CD4-positive, alpha-beta T cell treated with Interleukin-1 beta for 1 hour (primary cell): Measurements from ENCODE around the gene PLEKHA8.
"Not testable (repeated sequence)": the region's sequence is repeated elsewhere in the genome, so short reads cannot be mapped to it uniquely, and the experiment has no call there.

Source experiments
- DNase-seq, 2 donors: peaks; one replicate each; pipeline ENCODE4 v3.0.0-alpha.2; 2020 to 2022

The PLEKHA8 gene

GRCh38 chr7:30068117-30068516 is 39.9 kb downstream of the PLEKHA8 start:
- DNase-seq: no peak

GRCh38 chr7:30069096-30069867 is 41.1 kb downstream of the PLEKHA8 start:
- no peak for DNase-seq

GRCh38 chr7:30070052-30070451 is 41.8 kb downstream of the PLEKHA8 start:
- DNase-seq: no peak

- no peak for DNase-seq
These were observed 44.5 kb downstream of the PLEKHA8 start for GRCh38 chr7:30072735-30073134.

DNA sequence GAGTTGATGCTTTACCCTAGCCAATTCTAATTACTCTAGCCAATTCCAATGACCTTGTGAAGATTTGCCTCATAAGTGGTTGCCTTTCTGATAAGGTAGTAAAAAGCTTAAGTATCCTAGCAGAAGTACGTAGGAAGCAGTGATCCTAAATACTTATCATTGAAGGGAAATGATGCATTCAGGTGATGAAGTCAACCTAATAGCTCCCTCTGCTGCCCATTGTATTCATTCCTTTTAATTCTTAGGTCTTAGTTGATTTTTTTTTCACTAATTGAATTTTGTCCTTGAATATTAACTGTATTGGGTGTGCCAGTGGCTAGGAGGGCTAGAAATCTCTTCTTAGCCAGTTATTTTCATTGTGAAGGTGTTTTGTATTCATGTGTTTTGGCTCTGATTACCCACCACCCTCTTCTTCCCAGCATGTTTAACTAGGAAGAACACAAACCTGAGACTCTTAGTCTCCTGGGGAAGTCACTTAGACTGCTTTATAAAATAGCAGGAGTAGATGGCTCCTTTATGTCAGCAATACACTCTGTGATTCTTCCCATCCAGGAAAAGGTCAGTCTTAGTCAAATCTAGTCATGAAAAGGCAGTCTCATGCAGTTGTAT is 46.3 kb downstream of the PLEKHA8 start:
- peak in 1 of 2 donors; percentile 25 for DNase-seq

- no peak for DNase-seq
These were observed 48.2 kb downstream of the PLEKHA8 start for GRCh38 chr7:30076411-30076810.

GRCh38 chr7:30078280-30078679 is 50.1 kb downstream of the PLEKHA8 start:
- no peak for DNase-seq

- no peak for DNase-seq
These were observed 51.7 kb downstream of the PLEKHA8 start for GRCh38 chr7:30079880-30080279.

- DNase-seq: no peak
These were observed 52.6 kb downstream of the PLEKHA8 start for GRCh38 chr7:30080818-30081217.

DNA sequence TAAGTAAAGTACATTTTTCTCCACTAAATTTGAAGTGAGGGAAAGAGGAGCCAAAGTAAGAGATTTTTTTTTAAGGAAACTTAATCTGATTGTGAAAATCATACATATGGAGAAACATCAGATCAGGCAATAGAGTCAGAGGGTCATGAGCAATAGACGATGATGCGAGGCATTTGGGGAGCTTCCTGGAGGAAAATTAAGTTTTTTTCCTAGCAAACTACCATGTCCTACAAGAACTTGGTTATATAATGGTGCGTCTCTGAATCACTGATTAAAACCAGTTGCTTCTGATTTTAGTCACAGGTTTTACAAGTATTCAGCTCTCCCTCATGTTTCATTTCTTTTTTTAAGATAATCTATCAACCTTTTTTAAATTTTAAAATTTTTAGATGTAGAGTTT is 54.5 kb downstream of the PLEKHA8 start:
- DNase-seq: no peak

- DNase-seq: no peak
These were observed 55.1 kb downstream of the PLEKHA8 start for GRCh38 chr7:30083334-30083733.

GRCh38 chr7:30084212-30084611 is 56.0 kb downstream of the PLEKHA8 start:
- no peak for DNase-seq

GRCh38 chr7:30086529-30086928 is 58.3 kb downstream of the PLEKHA8 start:
- no peak for DNase-seq

GRCh38 chr7:30087371-30087770 is 59.2 kb downstream of the PLEKHA8 start:
- DNase-seq: no peak

- no peak for DNase-seq
These were observed 60.1 kb downstream of the PLEKHA8 start for GRCh38 chr7:30088362-30088761.

- no peak for DNase-seq
These were observed 61.9 kb downstream of the PLEKHA8 start for GRCh38 chr7:30090111-30090510.

DNA sequence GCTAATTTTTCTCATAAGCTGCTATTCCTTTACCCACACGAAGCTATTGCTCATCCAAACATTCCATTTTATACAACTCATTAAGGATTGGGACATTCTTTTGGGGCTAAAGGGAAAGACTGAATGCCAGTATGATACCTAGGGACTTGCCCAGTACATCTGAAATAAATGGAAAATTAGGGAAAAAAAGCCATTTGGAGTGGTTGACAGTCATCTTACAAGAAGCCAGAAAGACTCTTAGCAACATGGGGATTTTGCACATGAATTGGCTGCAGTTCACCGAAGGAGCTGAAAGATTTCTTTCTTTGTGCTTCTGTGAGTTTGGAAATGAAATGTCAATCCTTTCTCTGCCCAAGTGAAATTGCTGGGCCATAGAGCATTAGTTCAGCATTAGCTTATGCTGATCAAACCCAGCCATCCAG is 63.3 kb downstream of the PLEKHA8 start:
- DNase-seq: no peak

- DNase-seq: no peak
These were observed 63.8 kb downstream of the PLEKHA8 start for GRCh38 chr7:30091987-30092386.

DNA sequence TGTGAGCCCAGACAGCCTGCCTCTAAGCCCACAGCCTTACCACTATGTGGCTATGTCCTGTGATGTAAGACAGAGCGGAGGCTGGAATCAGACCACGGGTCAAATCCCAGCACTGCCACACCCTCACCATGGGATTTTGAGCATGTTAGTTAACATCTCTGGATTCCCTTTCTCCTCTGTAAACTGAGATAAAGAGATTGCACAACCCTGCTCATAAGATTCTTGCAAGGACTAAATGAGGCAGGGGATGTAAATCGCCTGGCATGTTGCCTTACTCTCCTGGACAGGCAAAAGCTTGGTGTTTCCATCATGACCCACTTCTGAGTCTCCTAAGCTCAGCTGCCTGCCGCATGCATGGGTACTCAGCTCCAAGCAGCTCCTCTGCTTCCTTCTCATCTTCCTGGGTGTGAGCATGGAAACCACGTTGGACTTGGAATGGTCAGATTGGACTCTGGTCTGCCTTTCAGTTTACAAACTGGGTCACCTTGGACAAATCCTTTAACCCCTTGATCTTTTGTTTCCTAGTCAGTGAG is 65.3 kb downstream of the PLEKHA8 start:
- DNase-seq: no peak

- not testable (repeated sequence) for DNase-seq
These were observed 70.4 kb downstream of the PLEKHA8 start for GRCh38 chr7:30098599-30098998.

GRCh38 chr7:30102281-30102680 is 74.1 kb downstream of the PLEKHA8 start:
- DNase-seq: no peak

DNA sequence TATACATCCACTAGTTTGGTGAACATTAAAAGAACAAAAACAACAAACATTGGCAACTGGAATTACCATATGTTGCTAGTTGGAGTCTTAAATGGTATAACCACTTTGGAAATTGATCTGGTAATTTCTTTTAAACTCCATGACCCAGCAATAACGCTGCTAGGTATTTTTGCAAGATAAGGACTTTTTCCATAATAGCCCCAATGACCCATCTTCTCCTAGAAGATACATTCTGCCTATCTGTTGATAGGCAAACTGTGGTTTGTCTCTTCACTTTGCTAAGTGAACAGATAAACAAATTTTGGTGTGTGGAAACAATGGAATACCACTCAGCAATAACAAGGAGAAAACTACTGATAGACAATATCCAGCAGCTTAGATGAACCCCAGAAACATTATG is 75.9 kb downstream of the PLEKHA8 start:
- no peak for DNase-seq

- DNase-seq: no peak
These were observed 84.0 kb downstream of the PLEKHA8 start for GRCh38 chr7:30112103-30112713.

DNA sequence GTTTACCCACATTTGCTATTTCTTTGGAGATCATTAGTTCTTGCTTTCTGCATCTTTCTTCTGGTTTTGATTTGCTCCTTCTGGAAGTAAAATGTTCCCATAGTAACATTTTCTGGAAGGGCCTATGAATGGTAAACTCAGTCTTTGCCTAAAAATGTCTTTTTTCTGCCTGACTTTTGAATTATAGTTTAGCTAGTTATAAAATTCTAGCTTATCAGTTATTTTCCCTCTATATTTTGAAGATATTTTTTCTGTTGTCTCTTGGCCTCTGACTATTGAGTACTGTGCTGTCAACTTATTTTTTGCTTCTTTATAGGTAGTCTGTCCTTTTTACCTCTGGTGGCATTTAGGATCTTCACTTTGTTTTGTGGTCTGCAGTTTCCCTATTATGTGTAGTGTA is 84.9 kb downstream of the PLEKHA8 start:
- no peak for DNase-seq
